ENCODE data around the gene MTERF4.
A peak's percentile ranks its signal among the peaks of the same experiment; 100 is the strongest.
"Not testable (repeated sequence)": the region's sequence is repeated elsewhere in the genome, so short reads cannot be mapped to it uniquely, and the experiment has no call there.

The MTERF4 gene

DNA sequence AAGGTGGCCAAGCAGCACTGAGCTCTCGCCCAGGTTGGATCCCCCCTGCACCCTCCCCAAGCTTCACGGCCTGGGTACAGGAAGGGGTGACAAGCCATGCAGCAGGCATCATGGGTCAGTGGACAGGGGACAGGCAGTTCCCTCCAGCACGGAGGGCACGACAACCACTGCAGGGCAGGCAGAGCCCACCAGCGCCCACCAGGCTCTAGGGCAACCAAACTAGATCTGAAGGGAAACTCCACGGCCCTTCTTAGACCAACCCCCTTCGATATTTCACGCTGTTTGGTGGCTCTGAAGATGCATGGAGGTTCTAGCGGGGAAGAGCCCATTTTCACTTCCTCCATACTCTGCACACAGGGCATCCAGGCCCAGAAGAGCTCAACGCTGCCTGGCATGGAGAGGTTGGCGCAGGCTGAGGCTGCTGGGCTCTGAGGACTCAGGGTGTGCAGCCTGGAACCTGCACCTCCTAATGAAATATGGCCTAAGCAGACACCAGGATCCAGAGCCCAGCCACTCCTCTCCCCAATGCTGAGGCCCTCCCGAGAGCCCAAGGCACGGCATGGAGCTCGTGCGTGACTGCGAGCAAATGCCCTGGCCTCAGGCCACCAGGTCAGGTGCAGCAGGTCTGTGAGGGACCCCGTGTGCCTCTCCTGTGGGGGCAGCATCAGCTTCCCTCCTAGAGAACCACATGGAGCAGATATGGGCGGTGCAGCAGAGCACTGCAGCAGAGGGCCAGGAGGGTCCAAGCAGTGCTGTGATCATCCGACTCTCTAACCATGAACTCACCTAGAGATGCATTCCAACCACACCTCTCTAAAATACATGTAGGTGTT lies 8.7 kb upstream of the MTERF4 start:
- ATAC-seq, result peak; percentile 7

GRCh38 chr2:241110089-241110606 lies 8.1 kb upstream of the MTERF4 start:
- DNase-seq (no peak), ATAC-seq (no peak)

More for the DNA sequence above, 8.7 kb upstream of the MTERF4 start:
- no peak for DNase-seq

DNA sequence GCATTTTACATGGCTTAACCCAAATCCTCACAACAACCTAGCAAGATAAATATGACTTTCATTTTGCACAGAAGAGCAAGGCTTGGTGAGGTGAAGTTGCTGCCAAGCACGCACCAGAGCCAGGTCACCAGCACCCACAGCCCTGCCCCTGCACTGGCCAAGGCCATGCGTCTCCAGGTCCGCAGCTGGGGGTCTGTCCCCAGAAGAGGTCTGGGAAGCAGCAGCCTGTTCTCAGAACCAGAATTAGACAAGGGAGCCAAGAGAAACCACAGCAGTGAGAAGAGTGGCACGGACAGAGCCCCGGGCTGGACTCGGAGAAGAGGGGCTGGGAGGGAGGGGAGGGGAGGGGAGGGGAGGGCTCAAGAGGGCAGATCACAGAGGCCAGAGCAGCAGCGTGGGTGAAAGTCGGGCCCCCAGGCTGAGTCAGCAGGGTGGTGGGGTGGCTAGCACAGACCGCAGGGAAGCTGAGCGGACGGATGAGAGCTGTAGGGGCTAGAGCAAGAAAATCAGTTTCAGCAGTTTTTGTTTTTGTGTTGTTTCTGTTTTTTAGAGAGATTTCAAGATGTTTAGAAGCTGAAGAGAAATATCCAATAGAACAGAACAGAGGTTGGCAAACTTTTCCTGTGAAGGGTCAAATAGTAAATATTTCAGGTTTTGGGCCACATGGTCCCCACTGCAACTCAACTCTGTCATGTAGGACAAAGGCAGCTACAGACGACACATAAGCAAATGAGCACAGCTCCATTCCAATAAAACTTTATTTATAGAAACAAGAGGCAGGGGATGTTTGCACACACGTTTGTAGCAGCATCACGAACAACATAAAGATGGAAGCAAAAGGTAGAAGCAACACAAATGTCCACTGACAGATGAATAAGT lies 7.4 kb upstream of the MTERF4 start:
- ATAC-seq (no peak), DNase-seq (no peak)

DNA sequence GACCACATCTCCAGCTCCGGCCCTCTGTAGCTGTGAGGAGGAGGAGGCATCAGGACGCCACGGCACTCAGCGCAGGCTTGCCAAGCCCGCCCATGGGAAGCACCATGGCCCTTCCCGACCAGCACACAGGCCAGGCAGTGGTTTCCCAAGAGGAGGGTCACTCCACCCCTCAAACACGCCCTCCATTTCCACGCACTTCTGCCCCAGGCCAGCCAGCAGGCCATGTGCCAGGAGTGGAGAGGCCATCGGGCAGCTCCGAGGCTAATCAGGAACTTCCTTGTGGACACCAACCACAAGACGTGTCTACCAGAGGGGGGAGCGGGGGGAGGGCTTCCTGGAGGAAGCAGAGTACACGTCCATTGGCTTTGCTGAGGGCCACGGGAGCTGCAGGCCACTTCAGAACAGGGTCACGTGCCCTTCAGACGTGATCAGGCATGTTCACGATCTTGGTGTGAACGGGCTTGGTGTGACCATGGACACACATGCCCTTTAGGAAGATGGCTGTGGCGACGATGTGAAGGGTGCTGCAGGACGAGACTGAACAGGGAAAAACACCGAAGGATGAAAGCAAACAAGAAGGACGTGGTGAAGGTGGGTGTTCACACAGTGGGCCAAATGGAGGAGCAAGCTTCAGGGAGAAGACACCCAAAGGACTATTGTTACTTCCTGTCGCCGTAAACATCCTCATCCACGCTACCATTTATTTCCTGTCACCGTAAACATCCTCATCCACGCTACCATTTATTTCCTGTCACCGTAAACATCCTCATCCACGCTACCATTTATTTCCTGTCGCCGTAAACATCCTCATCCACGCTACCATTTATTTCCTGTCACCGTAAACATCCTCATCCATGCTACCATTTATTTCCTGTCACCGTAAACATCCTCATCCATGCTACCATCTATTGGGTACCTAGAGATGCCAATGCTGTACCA lies 6.5 kb upstream of the MTERF4 start:
- ATAC-seq (no peak), DNase-seq (no peak)

DNA sequence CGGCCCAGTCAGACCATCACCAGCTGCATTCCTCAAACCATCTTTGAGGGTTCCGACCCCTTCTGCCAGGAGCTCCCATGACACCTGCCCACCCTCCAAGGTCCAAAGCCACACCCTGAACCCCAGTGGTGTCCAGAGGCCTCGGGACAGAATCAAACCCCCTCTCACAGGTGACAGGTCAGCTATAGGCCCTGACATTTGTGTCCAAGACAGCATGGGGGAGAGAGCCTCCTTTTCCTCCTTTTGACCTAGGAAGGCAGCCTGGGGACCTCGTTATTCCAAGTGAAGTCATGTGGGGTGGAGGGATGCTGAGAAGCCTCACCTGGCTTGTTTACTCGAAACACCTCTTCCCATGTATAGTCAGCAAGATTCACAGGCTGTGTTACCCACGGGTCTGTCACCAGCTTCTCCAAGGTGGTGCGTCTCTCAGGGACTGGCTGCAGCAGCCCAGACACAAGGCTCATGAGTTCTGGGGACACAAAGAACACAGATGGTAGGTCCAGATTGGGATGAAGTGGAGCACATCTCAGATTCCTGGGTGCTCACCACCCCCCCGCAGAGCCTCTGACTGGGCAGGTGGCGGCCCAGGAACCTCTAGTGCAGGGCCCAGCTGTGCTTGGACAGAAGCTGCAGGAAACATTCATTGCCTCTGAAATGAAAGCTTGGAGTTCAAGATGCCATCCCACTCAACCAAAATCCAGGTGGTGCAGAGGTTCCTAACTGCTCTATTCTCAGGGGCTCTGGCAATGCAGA lies 5.1 kb upstream of the MTERF4 start:
- ATAC-seq (no peak), DNase-seq (no peak)

DNA sequence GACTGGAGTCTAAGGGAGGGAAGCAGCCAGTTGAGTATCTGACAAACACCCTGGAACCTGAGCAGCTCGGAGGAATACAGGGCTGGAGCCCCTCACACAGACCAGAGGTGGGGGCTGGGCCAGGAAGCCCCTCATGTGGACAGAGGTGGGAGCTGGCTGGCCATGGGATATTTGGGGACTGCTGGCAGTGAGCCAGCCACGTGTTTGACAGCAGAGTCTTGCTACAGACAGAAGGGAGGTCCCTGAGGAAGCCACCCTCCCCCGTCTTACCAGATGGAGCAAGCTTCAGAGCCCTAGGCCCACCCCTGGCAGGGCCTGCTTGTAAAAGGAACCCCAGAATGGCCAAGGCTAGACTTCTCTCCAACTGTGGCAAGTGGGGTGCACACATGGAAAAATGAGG lies 3.6 kb upstream of the MTERF4 start:
- DNase-seq (no peak), ATAC-seq (no peak)

GRCh38 chr2:241104611-241105010 lies 2.5 kb upstream of the MTERF4 start:
- ATAC-seq, DNase-seq: not testable (repeated sequence)

- no peak for ATAC-seq
- no peak for DNase-seq
Observed at GRCh38 chr2:241103176-241103595, 1.1 kb upstream of the MTERF4 start.

DNA sequence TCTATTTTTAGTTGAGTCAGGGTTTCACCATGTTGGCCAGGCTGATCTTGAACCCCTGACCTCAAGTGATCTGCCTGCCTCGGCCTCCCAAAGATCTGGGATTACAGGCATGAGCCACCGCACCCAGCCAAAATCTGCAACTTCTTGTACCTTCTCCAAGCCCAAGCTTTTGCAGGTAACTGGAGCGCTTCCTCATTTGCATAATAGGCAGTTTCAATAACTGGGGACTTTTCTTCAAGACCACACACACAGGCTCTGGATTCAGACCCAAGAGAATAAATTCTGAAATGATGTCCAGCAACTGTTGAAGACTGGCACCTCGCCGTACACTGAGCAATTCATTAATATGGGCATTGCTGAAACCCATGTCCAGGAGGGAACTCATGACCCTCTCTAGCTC lies 2.8 kb downstream of the MTERF4 start:
- no peak for ATAC-seq
- DNase-seq, result no peak

GRCh38 chr2:241096979-241097378 lies 5.1 kb downstream of the MTERF4 start:
- no peak for ATAC-seq
- no peak for DNase-seq

DNA sequence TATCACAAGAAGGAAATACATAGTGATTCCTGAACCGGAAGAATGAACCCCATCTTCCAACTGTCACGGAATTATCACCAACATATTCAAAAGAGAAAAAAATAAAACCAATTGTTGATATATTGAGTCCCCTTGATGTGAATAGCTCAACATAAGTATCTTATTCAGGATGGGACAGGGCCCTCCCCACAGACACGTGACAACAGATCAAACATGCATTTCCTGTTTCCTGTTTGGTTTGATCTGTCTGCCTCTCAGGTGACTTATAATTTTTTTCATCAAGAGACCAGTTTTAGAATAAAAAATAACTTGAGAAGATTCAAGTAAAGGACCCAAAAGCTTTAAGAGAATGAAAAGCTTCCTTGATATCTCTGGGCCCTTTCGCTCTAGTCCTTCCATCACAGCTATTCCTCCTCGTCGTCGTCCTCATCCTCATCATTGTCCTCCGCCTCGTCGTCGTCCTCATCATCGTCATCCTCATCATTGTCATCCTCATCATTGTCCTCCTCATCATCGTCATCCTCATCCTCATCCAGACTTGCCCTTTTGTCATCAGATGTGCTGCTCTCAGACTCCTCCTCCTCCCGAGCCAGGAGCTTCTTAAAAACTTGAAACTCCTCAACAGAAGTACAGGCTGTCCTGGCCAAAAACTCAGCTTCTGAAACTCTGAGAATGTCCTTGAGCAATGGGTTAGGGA lies 6.3 kb downstream of the MTERF4 start:
- ATAC-seq (no peak), DNase-seq (no peak)

DNA sequence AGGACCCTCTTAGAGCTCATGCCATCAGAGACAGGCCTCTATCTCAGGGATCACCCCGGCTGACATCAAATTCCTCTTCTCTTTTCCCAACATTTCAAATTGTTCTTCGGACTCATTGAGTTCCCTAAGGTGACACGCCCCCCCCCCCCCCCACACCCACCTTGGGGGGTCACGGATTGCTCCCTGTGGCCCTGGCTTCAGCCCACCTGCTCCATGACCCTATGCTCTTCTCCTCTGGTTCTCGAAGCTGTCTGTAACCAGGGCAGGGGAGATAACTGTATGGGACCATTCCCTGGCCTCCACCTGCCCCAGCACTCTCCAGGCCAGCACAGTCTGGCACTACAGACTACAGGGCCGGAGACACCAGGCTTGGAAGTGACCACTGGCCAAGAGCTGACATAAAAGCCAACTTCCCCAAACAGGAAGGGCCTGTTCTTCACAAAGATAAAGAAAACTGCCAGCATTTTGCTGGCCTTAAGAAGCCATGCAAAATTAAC lies 7.1 kb downstream of the MTERF4 start:
- ATAC-seq (no peak), DNase-seq (no peak)

DNA sequence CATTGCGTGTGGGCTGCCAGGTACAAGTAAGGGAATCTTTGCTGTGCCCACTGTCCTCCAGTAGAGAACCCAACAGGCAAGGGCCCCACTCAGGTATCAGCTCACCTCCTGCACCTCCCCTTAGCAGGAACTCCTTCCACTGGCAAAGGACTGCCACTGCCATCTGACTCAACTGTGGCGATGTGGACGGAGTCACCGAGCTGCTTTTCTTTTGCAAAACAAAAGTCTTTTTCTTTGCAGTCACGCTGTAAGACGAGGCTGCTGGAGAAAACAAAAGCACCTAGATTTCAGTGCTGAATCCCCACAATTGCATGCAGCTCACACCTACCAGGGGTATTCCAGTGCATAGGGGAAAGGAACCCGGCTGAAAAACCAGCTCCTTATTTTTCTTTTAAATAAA lies 7.9 kb downstream of the MTERF4 start:
- DNase-seq (no peak), ATAC-seq (no peak)

GRCh38 chr2:241093133-241093781 lies 8.8 kb downstream of the MTERF4 start:
- not testable (repeated sequence) for DNase-seq, ATAC-seq

GRCh38 chr2:241092677-241093076 lies 9.4 kb downstream of the MTERF4 start:
- ATAC-seq, result no peak
- DNase-seq, result no peak

DNA sequence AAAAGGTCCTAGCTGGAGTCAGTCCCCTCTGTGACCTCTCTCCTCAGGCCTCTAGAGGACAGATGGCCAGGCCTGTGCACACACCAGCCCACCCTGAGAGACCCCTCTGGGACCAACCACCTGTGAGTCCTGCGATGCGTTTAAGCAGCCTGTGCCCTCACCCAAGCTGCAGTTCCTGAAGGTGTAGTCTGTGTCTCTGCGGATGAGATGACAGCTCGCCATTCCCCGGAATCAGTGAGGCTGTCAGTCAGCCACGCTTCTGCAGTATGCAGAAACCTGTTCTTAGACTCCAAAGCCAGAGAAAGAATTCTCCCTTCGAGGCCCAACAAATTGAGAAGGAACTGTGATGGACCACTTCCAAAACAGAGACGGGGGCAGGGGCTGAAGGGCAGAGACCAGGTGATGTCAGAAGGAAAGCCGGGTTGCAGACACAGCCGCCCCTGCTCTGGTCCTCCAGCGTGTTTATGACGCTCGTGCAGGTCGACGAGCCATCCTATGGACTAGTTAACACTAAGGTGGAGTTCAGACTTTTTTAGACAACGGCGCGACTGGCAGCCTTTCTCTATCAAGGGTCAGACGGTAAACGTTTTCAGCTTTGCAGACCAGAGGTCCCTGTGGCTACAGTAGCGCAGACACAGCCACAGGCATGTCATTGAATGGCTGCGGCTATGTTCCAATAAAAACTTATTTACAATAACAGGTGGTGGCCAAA lies 10.2 kb downstream of the MTERF4 start:
- ATAC-seq, result no peak
- DNase-seq, result no peak

- DNase-seq (no peak), ATAC-seq (peak; percentile 44)
Observed at GRCh38 chr2:241091201-241091600, 10.9 kb downstream of the MTERF4 start.

DNA sequence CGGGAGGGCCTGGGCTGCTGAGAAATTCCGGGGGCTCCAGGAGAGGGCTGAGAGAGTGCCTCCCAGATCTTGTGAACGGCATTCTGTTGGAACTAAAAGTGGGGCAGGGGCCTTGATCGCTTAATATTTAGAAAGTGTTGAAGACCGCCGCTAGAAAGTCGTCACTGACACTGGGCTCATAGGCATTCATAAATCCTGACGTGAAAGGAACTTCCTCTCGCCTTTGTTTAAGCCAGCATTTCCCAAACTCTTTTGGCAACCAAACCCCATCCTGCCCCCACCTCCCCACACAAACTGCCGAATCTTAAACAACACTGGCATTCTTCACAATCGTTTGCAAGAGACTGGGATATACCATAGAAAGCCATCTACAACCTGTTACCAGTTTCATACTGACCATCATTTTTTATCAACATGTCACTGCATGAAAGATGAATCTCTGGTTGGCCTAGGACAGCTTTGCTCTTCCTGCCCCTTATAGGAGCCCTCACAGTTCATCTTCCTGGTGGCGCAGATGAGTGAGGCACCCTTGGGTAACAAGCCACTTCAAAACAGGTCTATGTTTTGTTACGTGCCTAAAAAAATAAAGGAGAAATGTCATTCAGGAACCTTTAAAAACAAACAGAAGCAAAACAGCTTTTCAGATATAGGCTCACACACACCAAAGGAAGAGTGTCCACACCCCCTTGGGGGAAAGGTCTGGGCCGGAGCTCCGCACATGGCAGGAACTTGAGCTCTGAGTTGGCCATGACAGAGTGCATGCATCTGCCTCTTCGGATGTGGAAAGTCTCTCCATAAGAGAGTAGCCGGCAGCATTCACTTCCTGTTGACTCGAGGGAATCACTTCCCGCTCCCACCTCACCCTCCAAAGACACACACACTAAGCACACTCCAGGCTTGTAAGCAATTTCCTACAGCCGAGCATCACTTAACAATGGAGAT lies 13.0 kb downstream of the MTERF4 start:
- ATAC-seq (no peak), DNase-seq (peak; percentile 0)

All from stimulated activated naive CD8-positive, alpha-beta T cell treated with anti-CD3 and anti-CD28 coated beads, Interleukin-15, Interleukin-2, amounts not matched to agents 100 U/mL and 50 U/mL, for 24 hours (primary cell).